Ishikawa (cell line): ENCODE data around the gene LPAR6.

Source experiments
- CEBPB ChIP-seq: IDR thresholded peaks from 2 replicates; pipeline ENCODE4 v1.6.1; 2012
- CREB1 ChIP-seq: IDR thresholded peaks from 2 replicates; pipeline ENCODE4 v1.6.1; 2012; ENCODE audit warnings: low read depth
- EGR1 ChIP-seq: IDR thresholded peaks from 2 replicates; pipeline ENCODE4 v1.6.1; 2012
- EP300 ChIP-seq: IDR thresholded peaks from 2 replicates; pipeline ENCODE4 v1.6.1; 2012; ENCODE audit warnings: borderline replicate concordance
- FOXM1 ChIP-seq: IDR thresholded peaks from 2 replicates; pipeline ENCODE4 v1.6.1; 2012; ENCODE audit warnings: low read depth, borderline replicate concordance
- NFIC ChIP-seq: IDR thresholded peaks from 2 replicates; pipeline ENCODE4 v1.6.1; 2012
- RAD21 ChIP-seq: IDR thresholded peaks from 2 replicates; pipeline ENCODE4 v1.6.1; 2012; ENCODE audit warnings: low read depth
- TAF1 ChIP-seq: IDR thresholded peaks from 2 replicates; pipeline ENCODE4 v1.6.1; 2012; ENCODE audit warnings: low read depth, mild to moderate bottlenecking
- TCF12 ChIP-seq: IDR thresholded peaks from 2 replicates; pipeline ENCODE4 v1.6.1; 2012; ENCODE audit warnings: low read depth
- TEAD4 ChIP-seq: IDR thresholded peaks from 2 replicates; pipeline ENCODE4 v1.6.1; 2012
- YY1 ChIP-seq: IDR thresholded peaks from 2 replicates; pipeline ENCODE4 v1.6.1; 2012; ENCODE audit warnings: low read depth
- ZBTB7A ChIP-seq: IDR thresholded peaks from 2 replicates; pipeline ENCODE4 v1.6.1; 2012; ENCODE audit warnings: low read depth
- TF ChIP-seq, protein P1 (sequence below): IDR thresholded peaks from 2 replicates; pipeline ENCODE4 v1.6.1; 2012; ENCODE audit warnings: low read depth, mild to moderate bottlenecking
- TF ChIP-seq, protein P2 (sequence below): IDR thresholded peaks from 2 replicates; pipeline ENCODE4 v1.6.1; 2012
- TF ChIP-seq, protein P3 (sequence below): IDR thresholded peaks from 2 replicates; pipeline ENCODE4 v1.6.1; 2012

LPAR6 gene

DNA sequence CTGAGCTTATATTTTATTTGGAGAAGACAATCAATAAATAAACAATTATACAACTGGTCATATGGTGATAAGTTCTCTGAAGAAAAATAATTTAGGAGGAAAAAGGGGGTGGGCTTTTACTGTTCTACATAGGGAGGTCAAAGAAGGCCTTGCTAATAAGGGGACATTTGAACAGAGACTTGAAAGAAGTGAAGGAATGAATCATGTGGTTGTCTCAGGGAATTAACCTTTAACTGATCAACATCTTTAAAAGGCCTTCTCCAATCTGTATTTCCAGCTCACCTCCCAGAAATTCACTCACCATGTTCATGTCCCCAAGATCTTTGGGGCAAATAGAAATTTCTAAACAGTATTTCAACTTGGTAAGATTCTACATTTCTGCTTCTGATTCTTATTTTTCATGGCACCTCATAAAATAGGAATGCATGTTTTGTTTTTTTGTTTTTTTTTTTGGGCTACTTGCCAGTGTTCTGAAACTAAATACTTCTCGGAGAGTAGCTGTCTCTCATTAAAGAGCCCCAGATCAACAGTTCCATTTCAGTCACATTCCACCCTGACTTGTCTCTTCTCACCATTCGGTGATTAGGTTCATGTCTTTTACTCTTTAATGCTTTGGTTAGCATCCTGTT lies 19.2 kb upstream of the LPAR6 start:
- TF ChIP-seq YY1 = no peak
- TF ChIP-seq NFIC = peak; percentile 47; the same call in 1 of the 2 replicates
- 0 out of 2 replicates have a peak, but pooled peaks have one; percentile 22 for TF ChIP-seq TEAD4

DNA sequence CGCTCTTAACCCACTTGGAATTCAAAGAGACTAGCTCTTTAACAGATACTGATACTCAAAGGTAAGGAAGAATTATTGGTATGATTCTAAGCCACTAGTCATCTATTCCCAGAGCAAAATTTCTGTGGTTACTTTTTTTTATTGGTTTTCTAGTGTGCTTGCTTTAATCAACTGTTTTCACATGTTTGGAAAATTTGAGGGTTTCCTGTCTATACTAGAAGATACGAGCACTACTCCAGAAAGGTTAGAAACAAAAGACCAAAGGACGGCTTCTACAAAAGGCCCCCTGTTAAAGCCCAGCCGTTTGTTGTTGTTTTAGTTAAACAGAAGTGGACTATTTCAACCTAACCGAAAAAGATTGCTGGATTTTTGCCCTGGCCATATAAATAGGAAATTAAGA lies 18.5 kb upstream of the LPAR6 start:
- TF ChIP-seq, protein P1, sequence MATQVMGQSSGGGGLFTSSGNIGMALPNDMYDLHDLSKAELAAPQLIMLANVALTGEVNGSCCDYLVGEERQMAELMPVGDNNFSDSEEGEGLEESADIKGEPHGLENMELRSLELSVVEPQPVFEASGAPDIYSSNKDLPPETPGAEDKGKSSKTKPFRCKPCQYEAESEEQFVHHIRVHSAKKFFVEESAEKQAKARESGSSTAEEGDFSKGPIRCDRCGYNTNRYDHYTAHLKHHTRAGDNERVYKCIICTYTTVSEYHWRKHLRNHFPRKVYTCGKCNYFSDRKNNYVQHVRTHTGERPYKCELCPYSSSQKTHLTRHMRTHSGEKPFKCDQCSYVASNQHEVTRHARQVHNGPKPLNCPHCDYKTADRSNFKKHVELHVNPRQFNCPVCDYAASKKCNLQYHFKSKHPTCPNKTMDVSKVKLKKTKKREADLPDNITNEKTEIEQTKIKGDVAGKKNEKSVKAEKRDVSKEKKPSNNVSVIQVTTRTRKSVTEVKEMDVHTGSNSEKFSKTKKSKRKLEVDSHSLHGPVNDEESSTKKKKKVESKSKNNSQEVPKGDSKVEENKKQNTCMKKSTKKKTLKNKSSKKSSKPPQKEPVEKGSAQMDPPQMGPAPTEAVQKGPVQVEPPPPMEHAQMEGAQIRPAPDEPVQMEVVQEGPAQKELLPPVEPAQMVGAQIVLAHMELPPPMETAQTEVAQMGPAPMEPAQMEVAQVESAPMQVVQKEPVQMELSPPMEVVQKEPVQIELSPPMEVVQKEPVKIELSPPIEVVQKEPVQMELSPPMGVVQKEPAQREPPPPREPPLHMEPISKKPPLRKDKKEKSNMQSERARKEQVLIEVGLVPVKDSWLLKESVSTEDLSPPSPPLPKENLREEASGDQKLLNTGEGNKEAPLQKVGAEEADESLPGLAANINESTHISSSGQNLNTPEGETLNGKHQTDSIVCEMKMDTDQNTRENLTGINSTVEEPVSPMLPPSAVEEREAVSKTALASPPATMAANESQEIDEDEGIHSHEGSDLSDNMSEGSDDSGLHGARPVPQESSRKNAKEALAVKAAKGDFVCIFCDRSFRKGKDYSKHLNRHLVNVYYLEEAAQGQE = no peak
- TF ChIP-seq TCF12 = no peak
- TF ChIP-seq TEAD4 = no peak
- TF ChIP-seq RAD21 = no peak
- no peak for TF ChIP-seq NFIC
- TF ChIP-seq YY1 = no peak

DNA sequence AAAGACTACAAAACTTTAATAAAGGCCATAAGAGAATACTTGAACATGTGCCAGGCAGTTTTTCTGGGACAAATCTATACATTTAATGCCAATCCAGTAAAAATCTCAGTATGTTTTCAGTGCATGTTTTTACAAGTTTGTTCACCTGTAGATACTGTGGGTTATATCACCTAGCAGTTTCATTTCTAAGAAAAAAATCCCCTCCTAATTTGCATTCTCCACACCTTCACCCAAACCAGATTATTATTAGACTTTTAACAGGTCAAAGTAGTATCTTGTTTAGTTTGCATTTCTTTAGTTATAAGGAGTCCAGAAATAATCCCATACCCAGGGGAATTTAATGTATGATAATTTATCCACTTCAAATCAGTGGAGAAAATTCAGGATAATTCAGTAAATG lies 17.0 kb upstream of the LPAR6 start:
- TF ChIP-seq YY1 = no peak
- no peak for TF ChIP-seq NFIC

DNA sequence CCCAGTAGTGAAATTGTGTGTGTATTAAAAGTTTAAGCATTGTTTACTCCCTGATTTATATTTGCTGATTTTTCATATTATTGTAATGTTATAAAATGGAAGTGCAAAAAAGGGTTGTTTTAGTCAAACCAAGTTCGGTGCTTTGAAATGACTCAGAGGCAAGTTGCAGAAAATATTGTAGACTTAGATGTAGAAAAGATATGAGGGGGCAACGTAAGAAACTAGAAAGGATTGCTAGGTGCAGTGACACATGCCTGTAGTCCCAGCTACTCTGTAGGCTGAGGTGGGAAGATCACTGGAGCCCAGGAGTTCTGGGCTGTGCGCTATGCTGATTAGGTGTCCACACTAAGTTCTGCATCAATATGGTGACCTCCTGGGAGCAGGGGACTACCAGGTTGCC lies 16.1 kb upstream of the LPAR6 start:
- TF ChIP-seq YY1 (no peak), NFIC (no peak), FOXM1 (no peak), EP300 (no peak), TEAD4 (no peak), CEBPB (no peak), TCF12 (no peak), CREB1 (no peak), EGR1 (no peak), ZBTB7A (no peak)
- TF ChIP-seq, protein P1 = no peak
- TF ChIP-seq, protein P2, sequence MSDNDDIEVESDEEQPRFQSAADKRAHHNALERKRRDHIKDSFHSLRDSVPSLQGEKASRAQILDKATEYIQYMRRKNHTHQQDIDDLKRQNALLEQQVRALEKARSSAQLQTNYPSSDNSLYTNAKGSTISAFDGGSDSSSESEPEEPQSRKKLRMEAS = no peak
- TF ChIP-seq, protein P3, sequence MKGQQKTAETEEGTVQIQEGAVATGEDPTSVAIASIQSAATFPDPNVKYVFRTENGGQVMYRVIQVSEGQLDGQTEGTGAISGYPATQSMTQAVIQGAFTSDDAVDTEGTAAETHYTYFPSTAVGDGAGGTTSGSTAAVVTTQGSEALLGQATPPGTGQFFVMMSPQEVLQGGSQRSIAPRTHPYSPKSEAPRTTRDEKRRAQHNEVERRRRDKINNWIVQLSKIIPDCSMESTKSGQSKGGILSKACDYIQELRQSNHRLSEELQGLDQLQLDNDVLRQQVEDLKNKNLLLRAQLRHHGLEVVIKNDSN = no peak

DNA sequence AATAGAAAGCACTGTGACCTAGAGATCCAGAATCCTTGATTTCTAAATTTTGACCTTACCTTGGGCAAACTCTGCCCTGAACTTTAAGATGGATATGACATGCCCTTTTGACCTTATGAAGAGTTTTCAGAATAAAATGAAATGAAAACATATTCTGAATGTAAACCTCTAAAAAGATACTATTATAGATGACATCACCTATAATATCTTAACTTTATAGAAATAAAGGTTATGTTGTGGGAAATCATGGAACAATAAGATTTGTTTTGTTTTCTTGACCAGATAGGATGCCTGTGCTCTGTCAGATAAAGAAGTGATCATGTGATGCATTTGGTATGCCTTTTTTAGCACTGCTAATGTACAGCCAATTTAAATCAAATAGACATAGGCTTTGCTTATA lies 13.1 kb upstream of the LPAR6 start:
- TF ChIP-seq CEBPB = no peak
- TF ChIP-seq, protein P2 = no peak
- TF ChIP-seq, protein P1 = no peak
- TF ChIP-seq, protein P3 = no peak
- TF ChIP-seq EGR1 = no peak
- no peak for TF ChIP-seq ZBTB7A
- TF ChIP-seq EP300 = no peak

DNA sequence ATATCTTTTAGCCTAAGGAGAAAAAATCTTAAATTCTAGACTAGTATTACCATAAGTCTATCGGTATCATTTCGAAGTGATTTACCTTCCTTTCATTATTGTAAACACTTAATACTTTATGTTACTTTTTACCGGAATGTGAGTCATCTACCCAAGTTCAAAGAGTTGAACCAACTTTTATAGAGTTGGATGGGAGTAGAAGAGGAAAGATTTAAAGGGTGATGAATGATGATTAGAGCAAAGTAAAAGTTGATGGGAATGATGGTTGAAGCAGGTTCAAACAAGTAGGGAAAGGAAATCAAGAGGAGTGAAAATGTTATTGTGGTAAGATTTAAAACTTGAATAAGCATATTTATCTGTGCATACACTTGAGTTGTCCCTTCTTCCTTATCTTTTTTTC lies 11.3 kb upstream of the LPAR6 start:
- TF ChIP-seq CEBPB (no peak), RAD21 (no peak), ZBTB7A (no peak), TAF1 (no peak)
- TF ChIP-seq, protein P2 = no peak
